Transverse colon (tissue), 3 donors: ENCODE measurements around the gene SOCS3.

Source experiments
- CTCF ChIP-seq, 5 experiments: fragments of 200-600 bp in 3 of 5; fragments of 450-650 bp in 2 of 5; sonication (generic) in 3 of 5; IDR thresholded peaks; 1 replicate in 2 of 5; 2 replicates in 3 of 5; pipeline ENCODE4 v1.5.1; 2016 to 2017; ENCODE audit warnings: antibody characterized with exemption in 5 of 5, inconsistent platforms in 3 of 5, mild to moderate bottlenecking in 2 of 5, moderate library complexity in 1 of 5
- EP300 ChIP-seq: sonication (generic); formaldehyde crosslinking; IDR thresholded peaks from one replicate; pipeline ENCODE4 v1.6.1; 2017; ENCODE audit warnings: antibody characterized with exemption, low read depth
- POLR2A ChIP-seq: fragments of 450-650 bp; IDR thresholded peaks from one replicate; pipeline ENCODE4 v1.6.1; 2016; ENCODE audit warnings: antibody characterized with exemption, mild to moderate bottlenecking, moderate library complexity

DNA sequence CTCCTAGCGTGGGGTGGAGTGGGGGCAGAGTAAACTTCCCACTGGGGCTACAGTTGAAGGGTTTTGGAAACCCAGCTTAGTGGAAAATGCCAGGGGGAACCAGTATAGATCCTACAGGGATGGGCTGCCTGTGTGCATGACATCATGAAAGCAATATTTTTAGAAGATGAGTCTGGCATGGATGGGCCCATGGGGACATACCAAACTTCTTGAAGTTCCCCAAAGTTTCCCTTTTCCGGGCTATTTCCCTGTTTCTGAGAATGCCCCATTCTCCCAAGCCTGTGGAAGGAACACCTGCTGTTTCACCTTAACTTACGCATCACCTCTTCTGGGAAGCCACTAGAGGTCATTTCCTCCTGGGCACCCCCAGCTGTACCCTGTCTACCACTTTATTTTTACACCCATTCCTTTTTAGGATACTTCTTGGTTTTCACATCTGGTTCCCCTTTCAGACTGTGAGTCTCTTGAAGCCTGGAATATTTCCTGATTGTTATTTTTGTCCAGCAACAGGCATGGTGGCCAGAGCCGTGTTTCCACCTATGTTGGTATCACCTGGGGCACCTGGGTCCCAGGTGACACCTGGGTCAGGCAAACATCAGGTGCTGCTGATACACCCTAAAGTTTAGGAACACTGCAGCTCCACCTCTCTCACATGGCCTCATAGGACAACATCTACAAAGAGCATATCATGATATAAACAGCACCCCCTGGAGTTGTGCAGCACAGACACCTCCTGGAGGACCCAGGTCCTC lies 9.8 kb downstream of the SOCS3 start:
- no peak for TF ChIP-seq EP300
- TF ChIP-seq POLR2A = no peak
- TF ChIP-seq CTCF (IDR thresholded peaks at IDR 0.05) = no peak
